ENCODE results near the gene PRKAR2B. TPM values are rescaled to one million over a fixed set of nuclear protein-coding genes. Genes with fewer than 3 reads are reported as not detected.
"Not testable (repeated sequence)": the region's sequence is repeated elsewhere in the genome, so short reads cannot be mapped to it uniquely, and the experiment has no call there.

Gene PRKAR2B
- total RNA-seq, 1 experiment from 2014 or later, result 7.7 TPM

- DNase-seq (ENCODE audit: low read depth), result no peak
Observed at GRCh38 chr7:107118109-107118900, 73.8 kb downstream of the PRKAR2B start.

- peak; percentile 31 for DNase-seq (ENCODE audit: low read depth)
Observed at GRCh38 chr7:107119376-107120105, 75.0 kb downstream of the PRKAR2B start.

- DNase-seq (ENCODE audit: low read depth), result no peak
Observed at GRCh38 chr7:107122486-107122911, 78.0 kb downstream of the PRKAR2B start.

GRCh38 chr7:107123392-107123791 lies 78.9 kb downstream of the PRKAR2B start:
- DNase-seq (ENCODE audit: low read depth), result no peak

- no peak for DNase-seq (ENCODE audit: low read depth)
Observed at GRCh38 chr7:107125475-107125874, 81.0 kb downstream of the PRKAR2B start.

GRCh38 chr7:107128217-107128616 lies 83.7 kb downstream of the PRKAR2B start:
- DNase-seq (ENCODE audit: low read depth), result no peak

GRCh38 chr7:107128748-107129147 lies 84.2 kb downstream of the PRKAR2B start:
- no peak for DNase-seq (ENCODE audit: low read depth)

GRCh38 chr7:107130487-107131220 lies 86.1 kb downstream of the PRKAR2B start:
- DNase-seq (ENCODE audit: low read depth), result no peak

GRCh38 chr7:107133396-107133795 lies 88.9 kb downstream of the PRKAR2B start:
- DNase-seq (ENCODE audit: low read depth), result no peak

GRCh38 chr7:107138696-107139420 lies 94.4 kb downstream of the PRKAR2B start:
- no peak for DNase-seq (ENCODE audit: low read depth)

- not testable (repeated sequence) for DNase-seq (ENCODE audit: low read depth)
Observed at GRCh38 chr7:107143875-107144274, 99.4 kb downstream of the PRKAR2B start.

- DNase-seq (ENCODE audit: low read depth), result no peak
Observed at GRCh38 chr7:107145067-107145838, 100.7 kb downstream of the PRKAR2B start.

GRCh38 chr7:107147464-107148393 lies 103.2 kb downstream of the PRKAR2B start:
- peak; percentile 49 for DNase-seq (ENCODE audit: low read depth)

- DNase-seq (ENCODE audit: low read depth), result no peak
Observed at GRCh38 chr7:107148721-107149120, 104.2 kb downstream of the PRKAR2B start.

- DNase-seq (ENCODE audit: low read depth), result no peak
Observed at GRCh38 chr7:107149863-107150262, 105.4 kb downstream of the PRKAR2B start.

GRCh38 chr7:107150375-107151073 lies 106.0 kb downstream of the PRKAR2B start:
- peak; percentile 72 for DNase-seq (ENCODE audit: low read depth)

GRCh38 chr7:107151538-107151937 lies 107.0 kb downstream of the PRKAR2B start:
- DNase-seq (ENCODE audit: low read depth), result no peak

- peak; percentile 71 for DNase-seq (ENCODE audit: low read depth)
Observed at GRCh38 chr7:107152011-107152410, 107.5 kb downstream of the PRKAR2B start.

GRCh38 chr7:107154826-107155225 lies 110.3 kb downstream of the PRKAR2B start:
- no peak for DNase-seq (ENCODE audit: low read depth)

All from M059J (cell line).